Ishikawa (cell line): ENCODE measurements around the gene RAB3C.

Source experiments
- CEBPB ChIP-seq: IDR thresholded peaks from 2 replicates; pipeline ENCODE4 v1.6.1; 2012
- CREB1 ChIP-seq: IDR thresholded peaks from 2 replicates; pipeline ENCODE4 v1.6.1; 2012; ENCODE audit warnings: low read depth
- EGR1 ChIP-seq: IDR thresholded peaks from 2 replicates; pipeline ENCODE4 v1.6.1; 2012
- EP300 ChIP-seq: IDR thresholded peaks from 2 replicates; pipeline ENCODE4 v1.6.1; 2012; ENCODE audit warnings: borderline replicate concordance
- FOXM1 ChIP-seq: IDR thresholded peaks from 2 replicates; pipeline ENCODE4 v1.6.1; 2012; ENCODE audit warnings: low read depth, borderline replicate concordance
- NFIC ChIP-seq: IDR thresholded peaks from 2 replicates; pipeline ENCODE4 v1.6.1; 2012
- RAD21 ChIP-seq: IDR thresholded peaks from 2 replicates; pipeline ENCODE4 v1.6.1; 2012; ENCODE audit warnings: low read depth
- TAF1 ChIP-seq: IDR thresholded peaks from 2 replicates; pipeline ENCODE4 v1.6.1; 2012; ENCODE audit warnings: low read depth, mild to moderate bottlenecking
- TCF12 ChIP-seq: IDR thresholded peaks from 2 replicates; pipeline ENCODE4 v1.6.1; 2012; ENCODE audit warnings: low read depth
- TEAD4 ChIP-seq: IDR thresholded peaks from 2 replicates; pipeline ENCODE4 v1.6.1; 2012
- YY1 ChIP-seq: IDR thresholded peaks from 2 replicates; pipeline ENCODE4 v1.6.1; 2012; ENCODE audit warnings: low read depth
- ZBTB7A ChIP-seq: IDR thresholded peaks from 2 replicates; pipeline ENCODE4 v1.6.1; 2012; ENCODE audit warnings: low read depth
- TF ChIP-seq, protein P1 (sequence below): IDR thresholded peaks from 2 replicates; pipeline ENCODE4 v1.6.1; 2012
- TF ChIP-seq, protein P2 (sequence below): IDR thresholded peaks from 2 replicates; pipeline ENCODE4 v1.6.1; 2012
- TF ChIP-seq, protein P3 (sequence below): IDR thresholded peaks from 2 replicates; pipeline ENCODE4 v1.6.1; 2012; ENCODE audit warnings: low read depth, mild to moderate bottlenecking

Gene RAB3C

DNA sequence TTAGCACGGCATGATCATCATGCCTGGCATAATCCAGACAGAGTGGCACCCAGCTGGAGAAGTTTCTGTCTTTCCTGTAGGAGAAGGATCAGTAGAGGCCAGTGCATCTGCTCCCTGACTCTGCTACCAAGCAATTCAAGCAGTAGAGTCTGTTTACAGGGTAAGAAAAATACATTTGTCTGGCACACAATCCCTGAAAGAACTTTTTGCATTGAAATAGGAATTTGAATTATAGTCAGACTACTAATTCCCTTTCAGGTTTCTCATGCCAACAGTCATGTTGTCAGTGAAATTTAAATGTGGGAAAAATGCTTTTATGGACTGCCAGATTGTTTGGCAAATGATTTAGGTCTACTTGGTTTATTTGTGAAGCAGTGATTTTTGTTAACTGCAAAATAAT, 125.6 kb downstream of the RAB3C start:
- TF ChIP-seq CREB1, result no peak
- TF ChIP-seq EP300, result no peak
- TF ChIP-seq TAF1, result no peak
- no peak for TF ChIP-seq ZBTB7A
- TF ChIP-seq RAD21, result no peak
- TF ChIP-seq, protein P1, sequence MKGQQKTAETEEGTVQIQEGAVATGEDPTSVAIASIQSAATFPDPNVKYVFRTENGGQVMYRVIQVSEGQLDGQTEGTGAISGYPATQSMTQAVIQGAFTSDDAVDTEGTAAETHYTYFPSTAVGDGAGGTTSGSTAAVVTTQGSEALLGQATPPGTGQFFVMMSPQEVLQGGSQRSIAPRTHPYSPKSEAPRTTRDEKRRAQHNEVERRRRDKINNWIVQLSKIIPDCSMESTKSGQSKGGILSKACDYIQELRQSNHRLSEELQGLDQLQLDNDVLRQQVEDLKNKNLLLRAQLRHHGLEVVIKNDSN, result no peak
- TF ChIP-seq NFIC, result no peak
- TF ChIP-seq TCF12, result no peak

DNA sequence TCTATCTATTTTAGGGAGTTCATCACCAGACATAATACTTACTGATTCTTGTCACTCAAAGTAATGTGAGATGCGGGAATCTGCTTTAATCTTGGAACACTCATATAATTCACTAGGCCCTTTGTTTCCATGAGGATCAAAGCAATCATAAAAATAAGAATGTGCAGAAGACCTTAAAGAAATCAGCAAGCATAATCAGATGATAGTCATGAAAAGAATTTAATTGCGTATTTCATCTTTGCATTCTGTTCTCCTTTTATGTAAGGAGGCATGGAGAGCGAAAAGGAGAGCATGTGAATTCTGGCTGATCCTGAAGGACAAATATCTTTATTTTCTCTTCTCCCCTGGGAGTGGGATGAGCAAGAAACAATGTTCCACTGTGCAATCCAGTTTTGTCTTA, 128.0 kb downstream of the RAB3C start:
- TF ChIP-seq NFIC (no peak), YY1 (no peak), TEAD4 (no peak), TAF1 (no peak), TCF12 (no peak), EP300 (no peak), FOXM1 (no peak), RAD21 (no peak), ZBTB7A (no peak), CREB1 (no peak), CEBPB (no peak), EGR1 (no peak)
- TF ChIP-seq, protein P2, sequence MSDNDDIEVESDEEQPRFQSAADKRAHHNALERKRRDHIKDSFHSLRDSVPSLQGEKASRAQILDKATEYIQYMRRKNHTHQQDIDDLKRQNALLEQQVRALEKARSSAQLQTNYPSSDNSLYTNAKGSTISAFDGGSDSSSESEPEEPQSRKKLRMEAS, result no peak
- TF ChIP-seq, protein P1, result no peak
- TF ChIP-seq, protein P3, sequence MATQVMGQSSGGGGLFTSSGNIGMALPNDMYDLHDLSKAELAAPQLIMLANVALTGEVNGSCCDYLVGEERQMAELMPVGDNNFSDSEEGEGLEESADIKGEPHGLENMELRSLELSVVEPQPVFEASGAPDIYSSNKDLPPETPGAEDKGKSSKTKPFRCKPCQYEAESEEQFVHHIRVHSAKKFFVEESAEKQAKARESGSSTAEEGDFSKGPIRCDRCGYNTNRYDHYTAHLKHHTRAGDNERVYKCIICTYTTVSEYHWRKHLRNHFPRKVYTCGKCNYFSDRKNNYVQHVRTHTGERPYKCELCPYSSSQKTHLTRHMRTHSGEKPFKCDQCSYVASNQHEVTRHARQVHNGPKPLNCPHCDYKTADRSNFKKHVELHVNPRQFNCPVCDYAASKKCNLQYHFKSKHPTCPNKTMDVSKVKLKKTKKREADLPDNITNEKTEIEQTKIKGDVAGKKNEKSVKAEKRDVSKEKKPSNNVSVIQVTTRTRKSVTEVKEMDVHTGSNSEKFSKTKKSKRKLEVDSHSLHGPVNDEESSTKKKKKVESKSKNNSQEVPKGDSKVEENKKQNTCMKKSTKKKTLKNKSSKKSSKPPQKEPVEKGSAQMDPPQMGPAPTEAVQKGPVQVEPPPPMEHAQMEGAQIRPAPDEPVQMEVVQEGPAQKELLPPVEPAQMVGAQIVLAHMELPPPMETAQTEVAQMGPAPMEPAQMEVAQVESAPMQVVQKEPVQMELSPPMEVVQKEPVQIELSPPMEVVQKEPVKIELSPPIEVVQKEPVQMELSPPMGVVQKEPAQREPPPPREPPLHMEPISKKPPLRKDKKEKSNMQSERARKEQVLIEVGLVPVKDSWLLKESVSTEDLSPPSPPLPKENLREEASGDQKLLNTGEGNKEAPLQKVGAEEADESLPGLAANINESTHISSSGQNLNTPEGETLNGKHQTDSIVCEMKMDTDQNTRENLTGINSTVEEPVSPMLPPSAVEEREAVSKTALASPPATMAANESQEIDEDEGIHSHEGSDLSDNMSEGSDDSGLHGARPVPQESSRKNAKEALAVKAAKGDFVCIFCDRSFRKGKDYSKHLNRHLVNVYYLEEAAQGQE, result no peak

DNA sequence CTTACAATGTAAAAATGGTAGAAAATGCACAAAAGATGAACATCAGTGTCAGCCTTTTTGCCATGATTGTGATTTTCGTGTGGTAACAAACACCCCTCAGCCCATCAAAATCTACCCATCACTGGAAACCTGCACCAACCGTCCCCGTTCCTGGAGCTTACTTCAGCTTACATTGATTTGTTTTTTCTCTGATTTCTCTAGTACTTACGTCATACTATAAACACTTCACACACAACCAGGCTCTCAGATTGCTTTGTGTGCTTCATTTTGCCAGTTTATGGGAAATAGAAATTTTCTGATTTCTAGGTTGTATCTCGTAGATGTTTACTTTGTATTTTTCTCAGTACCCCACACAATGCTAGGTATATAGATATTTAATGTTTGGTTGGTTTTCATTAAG, 129.1 kb downstream of the RAB3C start:
- TF ChIP-seq ZBTB7A (no peak), CEBPB (no peak), TAF1 (no peak), EP300 (no peak), FOXM1 (no peak)

DNA sequence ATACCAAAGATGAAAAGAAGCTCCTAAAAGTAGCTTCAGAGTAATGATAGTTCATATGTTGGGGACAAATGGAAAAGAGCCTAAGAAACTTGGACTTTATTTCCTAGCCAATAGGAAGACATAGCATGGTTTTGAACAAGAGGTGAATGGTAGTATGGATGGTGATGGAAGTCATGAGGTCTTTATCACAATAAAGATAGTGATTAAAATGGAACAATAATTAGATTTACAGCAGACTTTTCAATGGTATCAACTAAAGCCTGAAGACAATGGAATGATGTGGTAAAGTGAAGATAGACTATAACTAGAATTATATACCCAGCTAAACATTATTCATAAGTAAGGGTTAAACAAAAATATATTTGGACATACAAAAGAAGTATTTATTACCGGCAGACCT, 131.2 kb downstream of the RAB3C start:
- TF ChIP-seq TAF1 (no peak), TEAD4 (no peak), EP300 (no peak), CREB1 (no peak), EGR1 (no peak), CEBPB (no peak), YY1 (no peak), ZBTB7A (no peak), RAD21 (no peak)
- TF ChIP-seq, protein P3, result no peak
- TF ChIP-seq, protein P1, result no peak

DNA sequence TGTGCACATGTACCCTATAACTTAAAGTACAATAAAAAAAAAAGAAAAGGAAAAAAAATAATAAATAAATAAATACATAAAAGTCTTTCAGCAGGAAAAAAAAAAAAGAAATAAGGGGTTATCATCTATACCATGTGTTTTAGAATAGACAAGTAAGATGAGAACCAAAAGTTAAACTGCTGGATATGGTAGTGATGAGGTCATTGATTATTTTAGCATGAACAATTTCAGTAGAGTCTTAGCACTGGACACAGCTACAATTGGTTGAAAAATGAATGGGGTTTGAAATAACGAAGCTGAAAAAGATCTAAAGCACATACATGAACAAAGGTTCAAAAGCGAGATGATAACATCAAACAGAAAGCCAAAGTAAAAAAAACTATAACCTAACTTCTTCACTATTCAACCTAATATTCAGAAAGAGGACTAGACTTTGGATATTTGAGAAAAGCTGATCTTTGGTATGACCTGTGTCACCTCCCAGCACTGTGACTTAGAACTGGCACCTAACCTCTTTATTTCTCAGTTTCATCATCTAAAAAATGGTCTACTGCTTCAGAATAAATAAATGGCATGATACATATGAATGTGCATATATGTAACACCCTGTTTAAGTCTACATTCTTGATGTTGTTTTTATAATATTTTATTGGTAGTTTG, 133.3 kb downstream of the RAB3C start:
- TF ChIP-seq TAF1, result no peak
- TF ChIP-seq CREB1, result no peak
- no peak for TF ChIP-seq RAD21
- TF ChIP-seq YY1, result no peak
- TF ChIP-seq TCF12, result no peak
- TF ChIP-seq CEBPB, result no peak
- TF ChIP-seq, protein P3, result no peak
- TF ChIP-seq, protein P1, result no peak
- TF ChIP-seq, protein P2, result no peak
- TF ChIP-seq ZBTB7A, result no peak
- no peak for TF ChIP-seq EGR1
- TF ChIP-seq FOXM1, result no peak
- no peak for TF ChIP-seq NFIC
- TF ChIP-seq TEAD4, result no peak
